Mesodermal cell (in vitro differentiated cells): ENCODE measurements around the gene STOX1.
"Not testable (repeated sequence)": the region's sequence is repeated elsewhere in the genome, so short reads cannot be mapped to it uniquely, and the experiment has no call there.

Experiments
- H3K27ac ChIP-seq: 2 replicates; pipeline ENCODE4 v1.7.0; 2013; ENCODE audit warnings: mild to moderate bottlenecking, low read depth, low read length, moderate library complexity; ENCODE audit not compliant: severe bottlenecking
- H3K36me3 ChIP-seq: 2 replicates; pipeline ENCODE4 v1.7.1; 2013; ENCODE audit warnings: mild to moderate bottlenecking, low read length, moderate library complexity; ENCODE audit not compliant: control insufficient read depth, insufficient read depth
- H3K4me1 ChIP-seq: one replicate; pipeline ENCODE4 v1.7.1; 2013; ENCODE audit warnings: mild to moderate bottlenecking, low read length; ENCODE audit not compliant: insufficient read depth, control insufficient read depth, poor library complexity, severe bottlenecking
- H3K4me3 ChIP-seq: 2 replicates; pipeline ENCODE4 v1.7.0; 2013; ENCODE audit warnings: low read length, control low read depth, mild to moderate bottlenecking; ENCODE audit not compliant: insufficient read depth, poor library complexity, severe bottlenecking; ENCODE audit errors: extremely low read depth
- H3K9me3 ChIP-seq: 2 replicates; pipeline ENCODE4 v1.7.1; 2013; ENCODE audit warnings: mild to moderate bottlenecking, low read length, moderate library complexity; ENCODE audit not compliant: control insufficient read depth
- WGBS, 2 experiments: methylation state at CpG; one replicate each; pipeline ENCODE4 v1.1.5; 2013; ENCODE audit warnings: missing lambda C conversion rate in 2 of 2; ENCODE audit not compliant: insufficient coverage in 2 of 2; 5-methylcytosine and 5-hydroxymethylcytosine counted together

The STOX1 gene

DNA sequence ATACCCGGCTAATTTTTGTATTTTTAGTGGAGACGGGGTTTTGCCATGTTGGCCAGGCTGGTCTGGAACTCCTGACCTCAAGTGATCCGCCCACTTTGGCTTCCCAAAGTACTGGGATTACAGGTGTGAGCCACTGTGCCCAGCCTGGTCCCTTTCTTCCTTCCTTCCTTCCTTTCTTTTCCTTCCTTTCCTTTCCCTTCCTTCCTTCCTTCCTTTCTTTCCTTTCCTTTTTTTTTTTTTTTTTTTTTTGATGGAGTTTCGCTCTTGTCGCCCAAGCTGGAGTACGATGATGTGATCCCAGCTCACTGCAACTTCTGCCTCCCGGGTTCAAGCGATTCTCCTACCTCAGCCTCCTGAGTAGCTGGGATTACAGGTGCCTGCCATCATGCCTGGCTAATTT is 102.6 kb downstream of the STOX1 start:
- not testable (repeated sequence) for H3K27ac ChIP-seq, H3K4me3 ChIP-seq, H3K9me3 ChIP-seq, H3K4me1 ChIP-seq
- 87 to 94% methylated on average over 5 to 7 of the region's 8 CpGs for WGBS, 2 experiments
- H3K36me3 ChIP-seq: peaks cover 73% of the 10 kb centered on the region

DNA sequence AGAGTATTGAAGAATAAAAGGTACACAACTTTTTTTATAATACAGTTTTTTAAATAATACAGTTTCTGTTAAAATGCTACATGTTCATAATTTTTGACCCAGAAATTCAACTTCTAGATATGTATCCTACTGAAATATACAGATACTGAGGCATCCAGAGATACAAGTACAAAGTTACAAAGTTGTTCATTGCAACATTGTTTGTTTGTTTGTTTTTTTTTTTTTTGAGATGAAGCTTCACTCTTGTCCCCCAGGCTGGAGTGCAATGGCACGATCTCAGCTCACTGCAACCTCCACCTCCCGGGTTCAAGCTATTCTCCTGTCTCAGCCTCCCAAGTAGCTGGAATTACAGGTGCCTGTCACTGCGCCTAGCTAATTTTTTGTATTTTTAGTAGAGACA is 105.5 kb downstream of the STOX1 start:
- H3K4me1 ChIP-seq, H3K4me3 ChIP-seq, H3K27ac ChIP-seq, H3K9me3 ChIP-seq: not testable (repeated sequence)
- WGBS, 2 experiments: 90 to 100% methylated on average over 1 to 2 of the region's 3 CpGs
- peaks cover 78% of the 10 kb centered on the region for H3K36me3 ChIP-seq

DNA sequence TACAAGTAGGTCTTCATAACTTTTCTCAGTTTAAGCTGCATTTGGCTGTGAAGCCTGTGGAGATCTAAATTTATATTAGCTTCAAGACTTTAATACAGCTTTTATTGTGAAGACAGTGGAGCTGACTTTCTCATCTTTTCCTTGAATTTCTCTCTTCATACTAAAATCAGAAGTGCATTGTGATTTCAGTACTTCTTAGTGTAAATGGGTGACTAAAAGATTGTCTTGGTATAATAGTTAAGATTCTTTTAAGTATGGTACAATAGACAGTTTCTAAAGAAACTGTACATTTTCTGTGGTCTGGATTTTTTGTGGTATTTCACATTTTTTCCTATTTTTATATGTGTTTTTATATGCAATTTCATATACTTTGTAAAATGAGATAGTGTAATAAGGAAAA is 107.7 kb downstream of the STOX1 start:
- Histone ChIP-seq H3K36me3 (peaks cover 78% of the 10 kb centered on the region), H3K27ac (no peak overlapping the region)

DNA sequence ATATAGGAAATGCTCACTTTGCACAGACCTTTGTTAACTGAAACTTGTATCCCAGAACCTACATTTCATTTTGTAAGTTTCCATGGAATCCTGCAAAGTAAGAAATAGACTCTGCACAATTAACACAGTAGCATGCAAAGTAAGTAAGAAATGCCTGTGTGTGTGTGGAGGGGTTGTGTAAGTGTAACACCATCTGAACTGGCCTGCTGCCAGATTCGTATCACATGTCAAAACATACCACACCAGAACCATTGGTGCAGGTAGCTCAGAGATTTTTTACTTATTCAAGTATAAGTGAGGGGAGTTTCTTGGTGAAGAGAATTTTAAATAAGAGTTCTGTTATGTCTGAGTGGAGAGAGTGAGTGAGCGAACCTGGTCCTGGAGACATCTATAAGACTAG is 110.8 kb downstream of the STOX1 start:
- H3K4me1 ChIP-seq: no peaks in the 10 kb centered on the region
- peaks cover 77% of the 10 kb centered on the region for H3K36me3 ChIP-seq
- 83 to 100% methylated on average over 1 of the region's 2 CpGs for WGBS, 2 experiments
- H3K4me3 ChIP-seq: no peak overlapping the region
- no peak overlapping the region for H3K27ac ChIP-seq
- no peaks in the 10 kb centered on the region for H3K9me3 ChIP-seq

More for the DNA sequence above, 107.7 kb downstream of the STOX1 start:
- Histone ChIP-seq H3K9me3 (no peaks in the 10 kb centered on the region), H3K4me3 (no peak overlapping the region), H3K4me1 (no peaks in the 10 kb centered on the region)

DNA sequence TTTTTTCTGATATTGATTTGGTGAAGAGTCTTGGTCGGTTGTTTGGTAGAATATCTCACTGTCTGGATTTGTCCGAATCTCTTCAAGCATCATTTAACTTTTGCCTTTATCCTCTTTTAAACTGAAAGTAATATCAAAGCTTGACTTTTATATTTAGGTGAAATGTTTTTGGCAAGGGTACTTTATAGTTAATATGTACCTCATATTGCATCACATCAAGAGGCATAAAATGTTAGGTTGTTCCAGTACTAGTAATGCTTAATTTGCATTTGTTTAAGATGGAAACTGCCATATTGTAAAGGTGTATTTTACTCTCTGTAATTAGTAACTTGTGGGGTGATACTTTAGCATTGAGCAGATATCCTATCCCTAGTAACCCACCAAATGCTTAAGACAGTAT is 111.6 kb downstream of the STOX1 start:
- Histone ChIP-seq H3K9me3 (no peaks in the 10 kb centered on the region), H3K27ac (no peak overlapping the region), H3K4me1 (no peaks in the 10 kb centered on the region), H3K4me3 (no peak overlapping the region), H3K36me3 (peaks cover 83% of the 10 kb centered on the region)
- WGBS, 2 experiments: no CpG with 5 or more reads among the region's 2 CpGs

DNA sequence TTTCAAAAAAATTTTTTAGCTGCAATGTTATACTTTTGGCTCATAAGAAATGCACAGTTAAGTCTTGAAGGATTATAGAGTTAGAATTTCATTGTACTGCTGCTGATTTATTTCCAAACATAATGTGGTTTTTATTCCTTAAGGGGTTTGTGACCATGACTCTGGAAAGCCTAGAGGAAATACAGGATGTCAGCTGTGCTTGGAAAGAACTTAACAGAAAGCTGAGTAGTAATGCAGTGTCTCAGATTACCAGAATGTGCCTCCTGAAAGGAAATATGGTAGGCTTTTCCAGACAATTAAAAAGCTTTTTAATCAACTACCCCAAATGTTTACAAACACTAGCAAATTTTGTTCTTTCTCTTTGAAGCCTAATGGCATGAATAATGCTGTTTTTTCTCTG is 113.6 kb downstream of the STOX1 start:
- H3K36me3 ChIP-seq: peaks cover 73% of the 10 kb centered on the region
- H3K4me3 ChIP-seq, H3K27ac ChIP-seq, H3K4me1 ChIP-seq, H3K9me3 ChIP-seq: not testable (repeated sequence)
